ENCODE measurements around the gene ARMH2. TPM values are rescaled to one million over a fixed set of nuclear protein-coding genes. Genes with fewer than 3 reads are reported as not detected.

Gene ARMH2
- under 1 TPM in 1 of 4 donors, not detected in 3; 0.84 TPM for total RNA-seq

- no peak for ATAC-seq (ENCODE audit: low FRiP score)
- no peak for TF ChIP-seq CTCF (IDR thresholded peaks at IDR 0.05)
- DNase-seq (ENCODE audit: low spot score) = no peak
Observed at GRCh38 chr6:24798740-24799540, at the start of gene ARMH2. Gene ARMH2 (minus strand): TSS chr6:24798917. CDS start chr6:24798857, 60 bp downstream.

- TF ChIP-seq CTCF (IDR thresholded peaks at IDR 0.05) = no peak
- no peak for ATAC-seq (ENCODE audit: low FRiP score)
- no peak for DNase-seq (ENCODE audit: low spot score)
Observed at GRCh38 chr6:24848461-24848860, 49.7 kb upstream of the ARMH2 start.

- TF ChIP-seq CTCF (IDR thresholded peaks at IDR 0.05) = no peak
- DNase-seq (ENCODE audit: low spot score) (no peak), ATAC-seq (ENCODE audit: low FRiP score) (no peak)
Observed at GRCh38 chr6:24847402-24847801, 48.7 kb upstream of the ARMH2 start.

- TF ChIP-seq CTCF (IDR thresholded peaks at IDR 0.05) = no peak
- DNase-seq (ENCODE audit: low spot score) (no peak), ATAC-seq (ENCODE audit: low FRiP score) (no peak)
Observed at GRCh38 chr6:24845578-24845977, 46.9 kb upstream of the ARMH2 start.

GRCh38 chr6:24844903-24845302, 46.2 kb upstream of the ARMH2 start:
- DNase-seq (ENCODE audit: low spot score) (no peak), ATAC-seq (ENCODE audit: low FRiP score) (no peak)
- TF ChIP-seq CTCF (IDR thresholded peaks at IDR 0.05) = no peak

GRCh38 chr6:24844061-24844460, 45.3 kb upstream of the ARMH2 start:
- no peak for TF ChIP-seq CTCF (IDR thresholded peaks at IDR 0.05)
- DNase-seq (ENCODE audit: low spot score) (no peak), ATAC-seq (ENCODE audit: low FRiP score) (no peak)

- ATAC-seq (ENCODE audit: low FRiP score) (no peak), DNase-seq (ENCODE audit: low spot score) (no peak)
- TF ChIP-seq CTCF (IDR thresholded peaks at IDR 0.05) = no peak
Observed at GRCh38 chr6:24840187-24840586, 41.5 kb upstream of the ARMH2 start.
